HG03025 (cell line): ENCODE results near the gene ZNF292.
"Not testable (repeated sequence)": the region's sequence is repeated elsewhere in the genome, so short reads cannot be mapped to it uniquely, and the experiment has no call there.

Experiments
- ATAC-seq: cut with Tn5 transposase; IDR thresholded peaks from one replicate; pipeline ENCODE4 v1.9.1; 2021; ENCODE audit warnings: mild to moderate bottlenecking, moderate library complexity; ENCODE audit not compliant: unreplicated experiment, low FRiP score

The ZNF292 gene

GRCh38 chr6:87259791-87260190 is 104.4 kb downstream of the ZNF292 start:
- no peak for ATAC-seq

- ATAC-seq: no peak
Measured at GRCh38 chr6:87261534-87261933, 106.2 kb downstream of the ZNF292 start.

GRCh38 chr6:87264481-87264880 is 109.1 kb downstream of the ZNF292 start:
- ATAC-seq: no peak

GRCh38 chr6:87274660-87275274 is 119.4 kb downstream of the ZNF292 start:
- no peak for ATAC-seq

GRCh38 chr6:87276624-87277023 is 121.3 kb downstream of the ZNF292 start:
- ATAC-seq: no peak

- ATAC-seq: no peak
Measured at GRCh38 chr6:87277123-87277522, 121.8 kb downstream of the ZNF292 start.

GRCh38 chr6:87279196-87279595 is 123.8 kb downstream of the ZNF292 start:
- no peak for ATAC-seq

- ATAC-seq: no peak
Measured at GRCh38 chr6:87281426-87281825, 126.1 kb downstream of the ZNF292 start.

- ATAC-seq: no peak
Measured at GRCh38 chr6:87282743-87283142, 127.4 kb downstream of the ZNF292 start.

GRCh38 chr6:87283461-87283860 is 128.1 kb downstream of the ZNF292 start:
- no peak for ATAC-seq

GRCh38 chr6:87287251-87287650 is 131.9 kb downstream of the ZNF292 start:
- no peak for ATAC-seq

GRCh38 chr6:87289571-87289970 is 134.2 kb downstream of the ZNF292 start:
- no peak for ATAC-seq

GRCh38 chr6:87291883-87292282 is 136.5 kb downstream of the ZNF292 start:
- ATAC-seq: no peak

- no peak for ATAC-seq
Measured at GRCh38 chr6:87293526-87293925, 138.2 kb downstream of the ZNF292 start.

GRCh38 chr6:87297119-87297518 is 141.8 kb downstream of the ZNF292 start:
- no peak for ATAC-seq

GRCh38 chr6:87301277-87301676 is 145.9 kb downstream of the ZNF292 start:
- not testable (repeated sequence) for ATAC-seq

GRCh38 chr6:87308970-87309369 is 153.6 kb downstream of the ZNF292 start:
- ATAC-seq: no peak

GRCh38 chr6:87312860-87313259 is 157.5 kb downstream of the ZNF292 start:
- ATAC-seq: no peak
